Neural crest cell (in vitro differentiated cells): ENCODE measurements around the gene KCMF1. TPM values are rescaled to one million over a fixed set of nuclear protein-coding genes. Genes with fewer than 3 reads are reported as not detected.

Source experiments
- DNase-seq: peaks from one replicate; pipeline ENCODE4 v3.0.0; 2021; ENCODE audit warnings: low read depth, mixed read lengths, low spot score
- H3K27ac Mint-ChIP-seq: one replicate; pipeline ENCODE4 v1.8.0; 2021; ENCODE audit warnings: mild to moderate bottlenecking, mixed read lengths; ENCODE audit not compliant: unreplicated experiment
- H3K27me3 Mint-ChIP-seq: 2 replicates; pipeline ENCODE4 v1.8.0; 2021; ENCODE audit warnings: low read depth, mild to moderate bottlenecking, mixed read lengths
- H3K36me3 Mint-ChIP-seq: 2 replicates; pipeline ENCODE4 v1.8.0; 2021; ENCODE audit warnings: low read depth, mild to moderate bottlenecking, mixed read lengths
- H3K4me1 Mint-ChIP-seq: 2 replicates; pipeline ENCODE4 v1.8.0; 2021; ENCODE audit warnings: mixed read lengths
- H3K4me3 Mint-ChIP-seq: one replicate; pipeline ENCODE4 v1.8.0; 2021; ENCODE audit warnings: mild to moderate bottlenecking, mixed read lengths
- H3K9me3 Mint-ChIP-seq: 2 replicates; pipeline ENCODE4 v1.8.0; 2021; ENCODE audit warnings: mixed read lengths
- CTCF ChIP-seq: fragments of 200-600 bp; sonication (generic); conservative IDR thresholded peaks from 2 replicates; pipeline ENCODE4 v1.5.0; 2021; ENCODE audit warnings: antibody characterized with exemption, mild to moderate bottlenecking
- total RNA-seq: library from RNA; stranded (reverse); gene quantifications from 2 replicates; pipeline ENCODE4 v1.2.1, GENCODE V29; 2021

The KCMF1 gene
- total RNA-seq, 1 donor from 2014 or later, result 57.0 TPM

- Mint-ChIP-seq H3K4me3 (no peak overlapping the region), H3K36me3 (peaks cover 2% of the 10 kb centered on the region), H3K27me3 (no peaks in the 10 kb centered on the region), H3K9me3 (no peaks in the 10 kb centered on the region), H3K27ac (no peak overlapping the region), H3K4me1 (peaks cover 7% of the 10 kb centered on the region)
- no peak for TF ChIP-seq CTCF
- DNase-seq, result no peak
Observed at GRCh38 chr2:84995826-84996225, 24.9 kb downstream of the KCMF1 start.

GRCh38 chr2:84996909-84997308, 25.9 kb downstream of the KCMF1 start:
- Mint-ChIP-seq H3K36me3 (peaks cover 2% of the 10 kb centered on the region), H3K4me3 (no peak overlapping the region), H3K9me3 (no peaks in the 10 kb centered on the region), H3K27ac (no peak overlapping the region), H3K27me3 (no peaks in the 10 kb centered on the region), H3K4me1 (peaks cover 7% of the 10 kb centered on the region)
- DNase-seq, result no peak
- TF ChIP-seq CTCF, result no peak

GRCh38 chr2:84999553-84999955, 28.6 kb downstream of the KCMF1 start:
- H3K9me3 Mint-ChIP-seq, result no peaks in the 10 kb centered on the region

GRCh38 chr2:85001595-85001994, 30.6 kb downstream of the KCMF1 start:
- Mint-ChIP-seq H3K27me3 (no peaks in the 10 kb centered on the region), H3K9me3 (peaks cover 5% of the 10 kb centered on the region), H3K36me3 (peaks cover 9% of the 10 kb centered on the region), H3K27ac (no peak overlapping the region), H3K4me1 (no peaks in the 10 kb centered on the region), H3K4me3 (no peak overlapping the region)
- TF ChIP-seq CTCF, result no peak
- no peak for DNase-seq

More at GRCh38 chr2:84999553-84999955, 28.6 kb downstream of the KCMF1 start:
- Mint-ChIP-seq H3K36me3 (peaks cover 2% of the 10 kb centered on the region), H3K4me1 (peaks cover 4% of the 10 kb centered on the region), H3K4me3 (no peak overlapping the region), H3K27ac (no peak overlapping the region), H3K27me3 (no peaks in the 10 kb centered on the region)
- TF ChIP-seq CTCF, result no peak
- DNase-seq, result no peak

GRCh38 chr2:85002534-85002933, 31.6 kb downstream of the KCMF1 start:
- no peak for DNase-seq
- Mint-ChIP-seq H3K36me3 (peaks cover 17% of the 10 kb centered on the region), H3K27me3 (no peaks in the 10 kb centered on the region), H3K4me3 (no peak overlapping the region), H3K4me1 (no peaks in the 10 kb centered on the region), H3K9me3 (peaks cover 10% of the 10 kb centered on the region), H3K27ac (no peak overlapping the region)
- TF ChIP-seq CTCF, result no peak

- peaks cover 25% of the 10 kb centered on the region for H3K36me3 Mint-ChIP-seq
- H3K4me1 Mint-ChIP-seq, result peaks cover 30% of the 10 kb centered on the region
- DNase-seq, result no peak
- peaks cover 12% of the 10 kb centered on the region for H3K9me3 Mint-ChIP-seq
- H3K27ac Mint-ChIP-seq, result no peak overlapping the region
- no peak overlapping the region for H3K4me3 Mint-ChIP-seq
- no peaks in the 10 kb centered on the region for H3K27me3 Mint-ChIP-seq
- no peak for TF ChIP-seq CTCF
Observed at GRCh38 chr2:85008252-85008651, 37.3 kb downstream of the KCMF1 start.
